ENCODE results near the gene LPCAT1. TPM values are rescaled to one million over a fixed set of nuclear protein-coding genes. Genes with fewer than 3 reads are reported as not detected.

LPCAT1 gene
- total and polyA plus RNA-seq, 2 of the 13 experiments (the other 11 are each of a cell fraction or from before 2014, with no cell fraction given), result 29.8 to 90.6 TPM

GRCh38 chr5:1511651-1512540, 11.9 kb downstream of the LPCAT1 start (continued):
- TF ChIP-seq CTCF (CRISPR knock-in tag; IDR thresholded peaks at IDR 0.05), result peak; percentile 57

DNA sequence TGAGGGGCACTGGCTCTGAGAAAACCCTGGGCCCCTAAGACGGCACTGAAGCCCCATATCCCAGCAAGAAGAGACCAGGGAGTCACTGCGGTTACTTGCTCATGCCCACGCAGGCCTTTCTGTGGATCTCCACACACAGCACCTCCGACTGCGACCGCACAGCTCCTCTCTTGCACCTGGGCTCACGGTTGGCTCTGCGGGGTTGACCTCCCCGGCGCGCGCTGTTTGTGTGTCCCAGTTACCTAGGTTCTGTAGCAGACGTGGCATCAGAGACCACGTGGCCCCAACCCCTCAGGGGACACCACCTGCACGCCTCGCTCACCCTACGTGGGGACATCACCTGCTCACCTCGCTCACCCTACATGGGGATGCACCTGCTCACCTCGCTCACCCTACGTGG, 12.7 kb downstream of the LPCAT1 start:
- no peak overlapping the region for H3K9ac ChIP-seq (ENCODE audit: insufficient read depth, low read depth, low read length)
- peaks cover 23 to 56% of the 10 kb centered on the region in 2 experiments for H3K36me3 ChIP-seq (replicated peaks in 1 of 2; ENCODE audit: control insufficient read depth in 1 of 2, insufficient read depth in 2 of 2, low read length in 2 of 2)
- H3K79me2 ChIP-seq (ENCODE audit: insufficient read depth, low read length), result peaks cover 92% of the 10 kb centered on the region
- POLR2A ChIA-PET, result no interaction called here
- in situ Hi-C loops (cut with HindIII; ENCODE audit: extremely low pct_ligation_motif_present, low pct_unique_long_range_greater_than_20kb) (loop anchor here (25.0 kb wide), 1 partner anchor 126 kb away; no protein-coding TSS in a partner anchor), intact Hi-C loops (cut with micrococcal nuclease; ENCODE audit: unreplicated experiment) (no loop called here)
- DNase-seq (ENCODE audit: low spot score), result no peak
- no peaks in the 10 kb centered on the region for H3K27me3 ChIP-seq (ENCODE audit: control insufficient read depth in 1 of 2, insufficient read depth in 2 of 2, low read length in 2 of 2)
- H3K4me1 ChIP-seq (ENCODE audit: insufficient read depth, low read length), result peaks cover 38% of the 10 kb centered on the region
- no peak overlapping the region for H2AFZ ChIP-seq (ENCODE audit: low read length)
- no peaks in the 10 kb centered on the region for H3K9me3 ChIP-seq (ENCODE audit: low read length)
- no peak overlapping the region for H3K27ac ChIP-seq (ENCODE audit: extremely low read length, insufficient read depth, low read length)
- H4K20me1 ChIP-seq (ENCODE audit: insufficient read depth, low read length), result peaks cover 80% of the 10 kb centered on the region
- H3K4me2 ChIP-seq (ENCODE audit: low read depth, low read length), result no peak overlapping the region
- no peak overlapping the region for H3K4me3 ChIP-seq (replicated peaks in 1 of 3; ENCODE audit: insufficient read depth in 1 of 3, low read depth in 2 of 3, low read length in 3 of 3)
- 93% methylated on average over 16 of the region's 20 CpGs for WGBS (ENCODE audit: low lambda C conversion rate)
- BruUV-seq (replicated peaks), result no TSS peak
- CTCF ChIA-PET (ENCODE audit: low intra/inter-chr PET ratio, low total read pairs), result interaction anchor here (1.3 to 1.4 kb wide), 2 partner anchors 91 to 131 kb away, joined by 4 to 6 read pairs; no protein-coding TSS in a partner anchor
- ATAC-seq, result no peak
- no peak for FAIRE-seq
- no peak for TF ChIP-seq NR2C2 (CRISPR knock-in tag; IDR thresholded peaks at IDR 0.05; ENCODE audit: borderline replicate concordance)
- no peak for TF ChIP-seq KLF16 (CRISPR knock-in tag; IDR thresholded peaks at IDR 0.05)
- TF ChIP-seq NCOR1 (IDR thresholded peaks at IDR 0.05; ENCODE audit: borderline replicate concordance, low read length), result no peak
- TF ChIP-seq, protein P1, sequence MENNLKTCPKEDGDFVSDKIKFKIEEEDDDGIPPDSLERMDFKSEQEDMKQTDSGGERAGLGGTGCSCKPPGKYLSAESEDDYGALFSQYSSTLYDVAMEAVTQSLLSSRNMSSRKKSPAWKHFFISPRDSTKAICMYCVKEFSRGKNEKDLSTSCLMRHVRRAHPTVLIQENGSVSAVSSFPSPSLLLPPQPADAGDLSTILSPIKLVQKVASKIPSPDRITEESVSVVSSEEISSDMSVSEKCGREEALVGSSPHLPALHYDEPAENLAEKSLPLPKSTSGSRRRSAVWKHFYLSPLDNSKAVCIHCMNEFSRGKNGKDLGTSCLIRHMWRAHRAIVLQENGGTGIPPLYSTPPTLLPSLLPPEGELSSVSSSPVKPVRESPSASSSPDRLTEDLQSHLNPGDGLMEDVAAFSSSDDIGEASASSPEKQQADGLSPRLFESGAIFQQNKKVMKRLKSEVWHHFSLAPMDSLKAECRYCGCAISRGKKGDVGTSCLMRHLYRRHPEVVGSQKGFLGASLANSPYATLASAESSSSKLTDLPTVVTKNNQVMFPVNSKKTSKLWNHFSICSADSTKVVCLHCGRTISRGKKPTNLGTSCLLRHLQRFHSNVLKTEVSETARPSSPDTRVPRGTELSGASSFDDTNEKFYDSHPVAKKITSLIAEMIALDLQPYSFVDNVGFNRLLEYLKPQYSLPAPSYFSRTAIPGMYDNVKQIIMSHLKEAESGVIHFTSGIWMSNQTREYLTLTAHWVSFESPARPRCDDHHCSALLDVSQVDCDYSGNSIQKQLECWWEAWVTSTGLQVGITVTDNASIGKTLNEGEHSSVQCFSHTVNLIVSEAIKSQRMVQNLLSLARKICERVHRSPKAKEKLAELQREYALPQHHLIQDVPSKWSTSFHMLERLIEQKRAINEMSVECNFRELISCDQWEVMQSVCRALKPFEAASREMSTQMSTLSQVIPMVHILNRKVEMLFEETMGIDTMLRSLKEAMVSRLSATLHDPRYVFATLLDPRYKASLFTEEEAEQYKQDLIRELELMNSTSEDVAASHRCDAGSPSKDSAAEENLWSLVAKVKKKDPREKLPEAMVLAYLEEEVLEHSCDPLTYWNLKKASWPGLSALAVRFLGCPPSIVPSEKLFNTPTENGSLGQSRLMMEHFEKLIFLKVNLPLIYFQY (CRISPR knock-in tag; IDR thresholded peaks at IDR 0.05; ENCODE audit: borderline replicate concordance), result no peak
- no peak for TF ChIP-seq FOXM1 (CRISPR knock-in tag; IDR thresholded peaks at IDR 0.05)
- no peak for TF ChIP-seq KLF15 (CRISPR knock-in tag; IDR thresholded peaks at IDR 0.05; ENCODE audit: borderline replicate concordance)
- no peak for TF ChIP-seq TARDBP (CRISPR knock-in tag; IDR thresholded peaks at IDR 0.05)
- no peak for TF ChIP-seq ZMAT3 (CRISPR knock-in tag; conservative IDR thresholded peaks at IDR 0.05)
- TF ChIP-seq ZNF12 (CRISPR knock-in tag; IDR thresholded peaks at IDR 0.05), result no peak
- no peak for TF ChIP-seq MIER3 (CRISPR knock-in tag; IDR thresholded peaks at IDR 0.05; ENCODE audit: borderline replicate concordance)
- TF ChIP-seq, protein P2, sequence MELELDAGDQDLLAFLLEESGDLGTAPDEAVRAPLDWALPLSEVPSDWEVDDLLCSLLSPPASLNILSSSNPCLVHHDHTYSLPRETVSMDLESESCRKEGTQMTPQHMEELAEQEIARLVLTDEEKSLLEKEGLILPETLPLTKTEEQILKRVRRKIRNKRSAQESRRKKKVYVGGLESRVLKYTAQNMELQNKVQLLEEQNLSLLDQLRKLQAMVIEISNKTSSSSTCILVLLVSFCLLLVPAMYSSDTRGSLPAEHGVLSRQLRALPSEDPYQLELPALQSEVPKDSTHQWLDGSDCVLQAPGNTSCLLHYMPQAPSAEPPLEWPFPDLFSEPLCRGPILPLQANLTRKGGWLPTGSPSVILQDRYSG (CRISPR knock-in tag; IDR thresholded peaks at IDR 0.05), result no peak
- TF ChIP-seq ZNF30 (CRISPR knock-in tag; IDR thresholded peaks at IDR 0.05), result no peak
- no peak for TF ChIP-seq RAD21 (CRISPR knock-in tag; IDR thresholded peaks at IDR 0.05)
- no peak for TF ChIP-seq ZC3H13 (CRISPR knock-in tag; IDR thresholded peaks at IDR 0.05)

Measured in HepG2 (cell line).